Neural progenitor cell (in vitro differentiated cells): ENCODE results near the gene MR1.

Experiments used
- CTCF ChIP-seq: fragments of 200-600 bp; sonication (generic); IDR thresholded peaks from 2 replicates; pipeline ENCODE4 v1.5.1; 2017; ENCODE audit warnings: antibody characterized with exemption, mild to moderate bottlenecking
- EZH2 ChIP-seq: fragments of 200-600 bp; sonication (generic); IDR thresholded peaks from 2 replicates; pipeline ENCODE4 v1.6.1; 2017; ENCODE audit warnings: antibody characterized with exemption, mild to moderate bottlenecking, moderate library complexity
- EZH2phosphoT487 ChIP-seq: fragments of 200-600 bp; sonication (generic); IDR thresholded peaks from 2 replicates; pipeline ENCODE4 v1.6.1; 2017; ENCODE audit warnings: antibody characterized with exemption

- TF ChIP-seq CTCF (no peak), EZH2 (no peak), EZH2phosphoT487 (no peak)
Measured at GRCh38 chr1:181100934-181101333, 67.2 kb downstream of the MR1 start.
